IMR-90 (cell line): ENCODE measurements around the gene CADM2. TPM values are rescaled to one million over a fixed set of nuclear protein-coding genes. Genes with fewer than 3 reads are reported as not detected.

Experiments used
- ATAC-seq: fragments of 200-7000 bp; cut with Tn5 transposase; 2 replicates; pipeline ENCODE4 v1.9.1; 2020; ENCODE audit warnings: low read depth, mild to moderate bottlenecking, moderate library complexity
- BruUV-seq: library from RNA; stranded (reverse); fragments of 400-500 nt; replicated peaks from 2 replicates; lab custom pipeline; 2021; lab: Mats Ljungman, UMichigan
- CTCF ChIA-PET: fragments of 300-600 bp; formaldehyde crosslinking; extraction: SDS; loops from one replicate; lab custom pipeline; 2021; ENCODE audit warnings: antibody characterized with exemption; lab: Yijun Ruan, JAX
- POLR2A ChIA-PET: fragments of 300-600 bp; sonication (Branson Sonifier 250); formaldehyde crosslinking; loops from one replicate; lab custom pipeline; 2022; ENCODE audit warnings: antibody characterized with exemption; ENCODE audit not compliant: unreplicated experiment; lab: Charles Lee
- DNase-seq: peaks from one replicate; pipeline ENCODE4 v3.0.0; 2013
- H2AFZ ChIP-seq: replicated peaks from 2 replicates; pipeline ENCODE3; 2013; ENCODE audit warnings: low read length, mild to moderate bottlenecking; ENCODE audit not compliant: poor library complexity
- H2AK5ac ChIP-seq: 2 replicates; pipeline ENCODE4 v1.6.1; 2013; ENCODE audit warnings: low read depth, low read length, inconsistent platforms
- H2AK9ac ChIP-seq: replicated peaks from 2 replicates; pipeline ENCODE3; 2013; ENCODE audit warnings: mild to moderate bottlenecking, low read depth, low read length, moderate library complexity; ENCODE audit not compliant: poor library complexity
- H2BK120ac ChIP-seq: 2 replicates; pipeline ENCODE4 v1.6.1; 2013; ENCODE audit warnings: low read depth, low read length, inconsistent platforms
- H2BK15ac ChIP-seq: 3 replicates; pipeline ENCODE4 v1.6.1; 2013; ENCODE audit warnings: low read depth, low read length, inconsistent platforms
- H2BK20ac ChIP-seq: 2 replicates; pipeline ENCODE4 v1.6.1; 2013; ENCODE audit warnings: low read depth, mild to moderate bottlenecking, inconsistent platforms, low read length, moderate library complexity
- H2BK5ac ChIP-seq: 2 replicates; pipeline ENCODE4 v1.6.1; 2013; ENCODE audit warnings: mild to moderate bottlenecking, low read depth, low read length, inconsistent platforms; ENCODE audit not compliant: poor library complexity, severe bottlenecking
- H3K14ac ChIP-seq: replicated peaks from 2 replicates; pipeline ENCODE4 v1.6.1; 2013; ENCODE audit warnings: low read depth, low read length, inconsistent platforms
- H3K18ac ChIP-seq: 2 replicates; pipeline ENCODE4 v1.6.1; 2013; ENCODE audit warnings: low read depth, low read length, control low read depth
- H3K23ac ChIP-seq: 2 replicates; pipeline ENCODE4 v1.6.1; 2013; ENCODE audit warnings: low read depth, low read length, inconsistent platforms
- H3K27ac ChIP-seq: 2 replicates; pipeline ENCODE4 v1.5.1; 2013; ENCODE audit warnings: mild to moderate bottlenecking, control low read depth, low read length; ENCODE audit not compliant: insufficient read depth
- H3K27me3 ChIP-seq: 2 replicates; pipeline ENCODE4 v1.6.1; 2013; ENCODE audit warnings: low read length; ENCODE audit not compliant: control insufficient read depth, insufficient read depth
- H3K36me3 ChIP-seq: 2 replicates; pipeline ENCODE4 v1.6.1; 2013; ENCODE audit warnings: low read length, mixed read lengths; ENCODE audit not compliant: control insufficient read depth, insufficient read depth
- H3K4ac ChIP-seq: 2 replicates; pipeline ENCODE4 v1.6.1; 2013; ENCODE audit warnings: low read depth, low read length, inconsistent platforms
- H3K4me1 ChIP-seq: 2 replicates; pipeline ENCODE4 v1.6.1; 2013; ENCODE audit warnings: low read length, mixed read lengths; ENCODE audit not compliant: control insufficient read depth, insufficient read depth
- H3K4me2 ChIP-seq: 2 replicates; pipeline ENCODE4 v1.6.1; 2013; ENCODE audit warnings: low read depth, mild to moderate bottlenecking, control low read depth, low read length, moderate library complexity
- H3K4me3 ChIP-seq: 2 replicates; pipeline ENCODE4 v1.5.1; 2013; ENCODE audit warnings: low read depth, mild to moderate bottlenecking, control low read depth, low read length, moderate library complexity; ENCODE audit not compliant: insufficient read depth
- H3K56ac ChIP-seq: 2 replicates; pipeline ENCODE4 v1.6.1; 2013; ENCODE audit warnings: low read length, inconsistent platforms; ENCODE audit not compliant: insufficient read depth; ENCODE audit errors: extremely low read depth
- H3K79me1 ChIP-seq, 2 experiments: 2 replicates each; pipeline ENCODE4 v1.6.1; 2013; ENCODE audit warnings: low read length in 2 of 2, inconsistent platforms in 1 of 2, low read depth in 1 of 2
- H3K9ac ChIP-seq: 2 replicates; pipeline ENCODE4 v1.6.1; 2013; ENCODE audit warnings: low read depth, low read length, control low read depth
- H3K9me1 ChIP-seq: 2 replicates; pipeline ENCODE4 v1.6.1; 2013; ENCODE audit warnings: low read length, inconsistent platforms; ENCODE audit not compliant: insufficient read depth
- H3K9me3 ChIP-seq: 2 replicates; pipeline ENCODE4 v1.6.1; 2013; ENCODE audit warnings: low read length; ENCODE audit not compliant: control insufficient read depth, insufficient read depth
- H4K20me1 ChIP-seq: 2 replicates; pipeline ENCODE4 v1.6.1; 2013; ENCODE audit warnings: low read length, inconsistent platforms; ENCODE audit not compliant: insufficient read depth
- H4K5ac ChIP-seq: 2 replicates; pipeline ENCODE4 v1.6.1; 2013; ENCODE audit warnings: mild to moderate bottlenecking, low read depth, low read length, control low read depth
- H4K8ac ChIP-seq, 2 experiments: 2 replicates each; pipeline ENCODE4 v1.6.1; 2013; ENCODE audit warnings: low read depth in 2 of 2, low read length in 2 of 2, control low read depth in 1 of 2, inconsistent platforms in 1 of 2
- H4K91ac ChIP-seq: 2 replicates; pipeline ENCODE4 v1.6.1; 2013; ENCODE audit warnings: low read depth, low read length, inconsistent platforms; ENCODE audit not compliant: insufficient read depth
- BHLHE40 ChIP-seq: fragments of 150-350 bp; IDR thresholded peaks from 2 replicates; pipeline ENCODE4 v1.6.1; 2016; ENCODE audit warnings: mild to moderate bottlenecking, low read depth, low read length
- CHD1 ChIP-seq: IDR thresholded peaks from 2 replicates; pipeline ENCODE4 v1.6.1; 2012; ENCODE audit warnings: low read depth, low read length, improper control_type of control experiment
- FOS ChIP-seq: fragments of 150-350 bp; IDR thresholded peaks from 2 replicates; pipeline ENCODE4 v1.6.1; 2016; ENCODE audit warnings: low read depth, low read length
- MAFK ChIP-seq: IDR thresholded peaks from 2 replicates; pipeline ENCODE4 v1.6.1; 2012; ENCODE audit warnings: low read depth, low read length, improper control_type of control experiment
- NFE2L2 ChIP-seq: fragments of 150-350 bp; IDR thresholded peaks from 2 replicates; pipeline ENCODE4 v1.6.1; 2016; ENCODE audit warnings: low read depth, mild to moderate bottlenecking, low read length
- POLR2A ChIP-seq: IDR thresholded peaks from 2 replicates; pipeline ENCODE4 v1.6.1; 2012; ENCODE audit warnings: mild to moderate bottlenecking, low read depth, low read length
- RFX5 ChIP-seq: IDR thresholded peaks from 2 replicates; pipeline ENCODE4 v1.8.0; 2012; ENCODE audit warnings: low read depth, mild to moderate bottlenecking, low read length, moderate library complexity
- SMC3 ChIP-seq: fragments of 150-350 bp; IDR thresholded peaks from 2 replicates; pipeline ENCODE4 v1.6.1; 2016; ENCODE audit warnings: low read depth, mild to moderate bottlenecking, antibody characterized with exemption, low read length, moderate library complexity
- WGBS, 2 experiments: methylation state at CpG; one replicate each; pipeline versions ENCODE4 v1.1.5 to v1.1.7; 2013; ENCODE audit warnings: missing lambda C conversion rate in 2 of 2; ENCODE audit not compliant: insufficient read length in 1 of 2; ENCODE audit errors: extremely low coverage in 2 of 2; 5-methylcytosine and 5-hydroxymethylcytosine counted together
- dilution Hi-C: fragments of 300-500 bp; cut with HindIII; formaldehyde crosslinking; loops from one replicate; pipeline ENCODE4 v1.14.3; 2018; ENCODE audit warnings: low sequenced_read_pairs; ENCODE audit not compliant: unreplicated experiment
- in situ Hi-C: fragments of 300-500 bp; cut with MboI; formaldehyde crosslinking; loops from 3 replicates; pipeline ENCODE4 v1.14.3; 2019; ENCODE audit warnings: low sequenced_read_pairs, inconsistent platforms, mixed read lengths
- intact Hi-C: fragments of 100-400 bp; cut with micrococcal nuclease; formaldehyde crosslinking; loops from 2 replicates; pipeline ENCODE4 v1.10.0; 2022
- polyA plus RNA-seq, 3 experiments: library from polyadenylated mRNA; depleted of rRNA; stranded (reverse); fragments of >200 nt; gene quantifications; 2 replicates each; pipeline ENCODE4 v1.2.3, GENCODE V29; 2012; ENCODE audit warnings: low replicate concordance in 1 of 3
- total RNA-seq: library from RNA; depleted of rRNA; stranded (reverse); fragments of >200 nt; gene quantifications from 2 replicates; pipeline ENCODE4 v1.2.3, GENCODE V29; 2012
- TF ChIP-seq, protein P1 (sequence below): fragments of 150-350 bp; IDR thresholded peaks from 2 replicates; pipeline ENCODE4 v1.6.1; 2016; ENCODE audit warnings: low read depth, mild to moderate bottlenecking, low read length, moderate library complexity, borderline replicate concordance
- TF ChIP-seq, protein P2 (sequence below): conservative IDR thresholded peaks from 2 replicates; pipeline ENCODE4 v1.5.1; 2012; ENCODE audit warnings: mild to moderate bottlenecking, low read depth, low read length, improper control_type of control experiment

Gene CADM2
- total and polyA plus RNA-seq, 2 of the 4 experiments (the other 2 are of a cell fraction), result not detected

DNA sequence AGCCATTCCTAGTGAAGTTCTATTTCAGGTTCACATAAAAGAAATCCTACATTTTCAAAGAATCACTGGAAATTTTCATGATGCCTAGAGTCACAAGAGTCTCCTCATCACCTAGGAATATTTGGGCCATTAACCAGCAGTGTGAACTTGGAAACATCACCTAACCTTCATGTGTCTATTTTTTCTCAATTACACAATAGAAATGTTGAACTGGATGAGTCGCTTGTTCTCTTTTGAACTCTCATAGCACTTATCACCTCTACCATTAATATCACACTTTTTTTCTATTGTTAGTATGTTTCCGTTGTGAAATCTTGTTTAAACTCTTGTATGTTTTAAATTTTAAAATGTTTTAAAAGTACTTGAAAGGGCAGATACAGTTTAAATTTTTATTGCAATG is 371.3 kb downstream of the CADM2 start:
- Histone ChIP-seq H4K8ac (no peak overlapping the region), H2AK9ac (no peak overlapping the region), H3K27ac (no peak overlapping the region), H3K14ac (no peak overlapping the region), H3K79me1 (no peaks in the 10 kb centered on the region), H3K27me3 (no peaks in the 10 kb centered on the region), H2BK15ac (no peak overlapping the region), H3K56ac (no peak overlapping the region), H4K5ac (no peak overlapping the region), H3K4me3 (no peak overlapping the region), H2AK5ac (no peak overlapping the region), H3K9ac (no peak overlapping the region), H3K9me3 (no peaks in the 10 kb centered on the region), H4K20me1 (no peaks in the 10 kb centered on the region), H2BK5ac (no peak overlapping the region), H4K91ac (no peak overlapping the region), H3K36me3 (no peaks in the 10 kb centered on the region), H3K23ac (no peak overlapping the region), H2BK120ac (no peak overlapping the region), H2AFZ (no peak overlapping the region), H2BK20ac (no peak overlapping the region), H3K9me1 (no peaks in the 10 kb centered on the region), H3K4ac (no peak overlapping the region), H3K4me2 (no peak overlapping the region), H3K4me1 (no peaks in the 10 kb centered on the region), H3K18ac (no peak overlapping the region)
- no CpG with 5 or more reads among the region's 2 CpGs for WGBS, 2 experiments
- in situ Hi-C loops (no loop called here), dilution Hi-C loops (no loop called here), intact Hi-C loops (no loop called here)
- ATAC-seq (no peak), DNase-seq (no peak)
- ChIA-PET CTCF (no interaction called here), POLR2A (no interaction called here)
- BruUV-seq, result no TSS peak
- TF ChIP-seq CHD1, result no peak
- TF ChIP-seq POLR2A, result no peak
- no peak for TF ChIP-seq FOS
- TF ChIP-seq, protein P1, sequence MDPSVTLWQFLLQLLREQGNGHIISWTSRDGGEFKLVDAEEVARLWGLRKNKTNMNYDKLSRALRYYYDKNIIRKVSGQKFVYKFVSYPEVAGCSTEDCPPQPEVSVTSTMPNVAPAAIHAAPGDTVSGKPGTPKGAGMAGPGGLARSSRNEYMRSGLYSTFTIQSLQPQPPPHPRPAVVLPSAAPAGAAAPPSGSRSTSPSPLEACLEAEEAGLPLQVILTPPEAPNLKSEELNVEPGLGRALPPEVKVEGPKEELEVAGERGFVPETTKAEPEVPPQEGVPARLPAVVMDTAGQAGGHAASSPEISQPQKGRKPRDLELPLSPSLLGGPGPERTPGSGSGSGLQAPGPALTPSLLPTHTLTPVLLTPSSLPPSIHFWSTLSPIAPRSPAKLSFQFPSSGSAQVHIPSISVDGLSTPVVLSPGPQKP, result no peak
- no peak for TF ChIP-seq MAFK
- no peak for TF ChIP-seq BHLHE40
- no peak for TF ChIP-seq SMC3
- TF ChIP-seq, protein P2, sequence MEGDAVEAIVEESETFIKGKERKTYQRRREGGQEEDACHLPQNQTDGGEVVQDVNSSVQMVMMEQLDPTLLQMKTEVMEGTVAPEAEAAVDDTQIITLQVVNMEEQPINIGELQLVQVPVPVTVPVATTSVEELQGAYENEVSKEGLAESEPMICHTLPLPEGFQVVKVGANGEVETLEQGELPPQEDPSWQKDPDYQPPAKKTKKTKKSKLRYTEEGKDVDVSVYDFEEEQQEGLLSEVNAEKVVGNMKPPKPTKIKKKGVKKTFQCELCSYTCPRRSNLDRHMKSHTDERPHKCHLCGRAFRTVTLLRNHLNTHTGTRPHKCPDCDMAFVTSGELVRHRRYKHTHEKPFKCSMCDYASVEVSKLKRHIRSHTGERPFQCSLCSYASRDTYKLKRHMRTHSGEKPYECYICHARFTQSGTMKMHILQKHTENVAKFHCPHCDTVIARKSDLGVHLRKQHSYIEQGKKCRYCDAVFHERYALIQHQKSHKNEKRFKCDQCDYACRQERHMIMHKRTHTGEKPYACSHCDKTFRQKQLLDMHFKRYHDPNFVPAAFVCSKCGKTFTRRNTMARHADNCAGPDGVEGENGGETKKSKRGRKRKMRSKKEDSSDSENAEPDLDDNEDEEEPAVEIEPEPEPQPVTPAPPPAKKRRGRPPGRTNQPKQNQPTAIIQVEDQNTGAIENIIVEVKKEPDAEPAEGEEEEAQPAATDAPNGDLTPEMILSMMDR, result no peak
- no peak for TF ChIP-seq RFX5
- no peak for TF ChIP-seq NFE2L2
